Upper lobe of left lung (tissue), 4 donors: ENCODE results near the gene GDF15.

Source experiments
- CTCF ChIP-seq, 6 experiments: fragments of 450-650 bp in 4 of 6; fragments of 200-600 bp in 2 of 6; sonication (generic) in 2 of 6; IDR thresholded peaks; one replicate each; pipeline ENCODE4 v1.5.1; 2016 to 2019; ENCODE audit warnings: antibody characterized with exemption in 6 of 6
- EP300 ChIP-seq, 4 donors: sonication (generic); formaldehyde crosslinking; IDR thresholded peaks; one replicate each; pipeline ENCODE4 v1.5.1; 2017; ENCODE audit warnings: antibody characterized with exemption in 4 of 4, control low read depth in 2 of 4
- POLR2AphosphoS5 ChIP-seq, 2 donors: sonication (generic); formaldehyde crosslinking; IDR thresholded peaks; one replicate each; pipeline ENCODE4 v1.5.1; 2017; ENCODE audit warnings: antibody characterized with exemption in 2 of 2

- TF ChIP-seq CTCF (IDR thresholded peaks at IDR 0.05) (no peak), POLR2AphosphoS5 (IDR thresholded peaks at IDR 0.05) (no peak), EP300 (IDR thresholded peaks at IDR 0.05) (no peak)
Measured at GRCh38 chr19:18434411-18435175, 48.6 kb downstream of the GDF15 start.
